Measurements from ENCODE around the gene LZTS3. TPM values are rescaled to one million over a fixed set of nuclear protein-coding genes. Genes with fewer than 3 reads are reported as not detected.

The LZTS3 gene
- total and polyA plus RNA-seq, 2 of the 13 experiments (the other 11 are each of a cell fraction or from before 2014, with no cell fraction given): 10.1 to 31.3 TPM

DNA sequence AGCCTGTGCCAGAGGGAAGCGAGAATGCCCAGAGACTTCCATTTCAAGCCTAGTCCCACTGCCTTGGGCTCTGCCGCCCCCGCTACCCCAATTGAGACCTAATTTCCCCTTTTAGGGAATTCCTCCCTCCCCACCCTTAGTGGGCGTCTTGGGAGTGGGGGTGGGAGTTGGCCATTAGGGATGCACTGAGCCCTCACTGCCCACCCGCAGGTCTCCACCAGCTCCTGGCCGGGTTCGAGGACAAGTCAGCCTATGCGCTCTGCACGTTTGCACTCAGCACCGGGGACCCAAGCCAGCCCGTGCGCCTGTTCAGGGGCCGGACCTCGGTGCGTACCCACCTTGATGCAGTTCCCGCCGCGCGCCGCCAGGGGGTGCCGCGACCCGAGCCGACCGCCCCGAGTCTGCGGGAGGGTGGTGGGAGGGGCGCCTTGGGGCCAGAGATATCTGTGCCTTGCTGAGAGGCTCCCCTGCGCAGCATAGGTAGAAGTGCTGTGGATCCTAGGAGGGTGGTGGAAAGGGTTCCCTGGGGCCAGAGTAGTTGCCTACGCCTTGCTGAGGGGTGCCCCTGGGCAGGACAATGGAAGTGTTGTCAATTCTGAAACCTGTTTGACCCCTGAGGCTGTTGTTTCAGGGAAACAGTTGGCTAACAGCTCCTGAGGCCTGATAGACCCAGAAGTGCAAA, 45.1 kb upstream of the LZTS3 start (continued):
- TF ChIP-seq SATB2 (CRISPR knock-in tag; IDR thresholded peaks at IDR 0.05) (no peak), PAX8 (CRISPR knock-in tag; IDR thresholded peaks at IDR 0.05; ENCODE audit: borderline replicate concordance) (no peak), ZNF207 (IDR thresholded peaks at IDR 0.05; ENCODE audit: borderline replicate concordance) (no peak), SMAD3 (CRISPR knock-in tag; IDR thresholded peaks at IDR 0.05) (no peak), SALL2 (CRISPR knock-in tag; IDR thresholded peaks at IDR 0.05) (peak; percentile 82; the same call in 1 of the 2 replicates), ZNF891 (CRISPR knock-in tag; IDR thresholded peaks at IDR 0.05) (peak; percentile 95), ZBTB42 (CRISPR knock-in tag; IDR thresholded peaks at IDR 0.05) (no peak; the same call in 1 of the 2 replicates), ARNT (IDR thresholded peaks at IDR 0.05) (no peak), ZNF605 (CRISPR knock-in tag; IDR thresholded peaks at IDR 0.05) (peak; percentile 58; the same call in 1 of the 2 replicates), ZFP62 (CRISPR knock-in tag; IDR thresholded peaks at IDR 0.05) (no peak), TBL1XR1 (IDR thresholded peaks at IDR 0.05; ENCODE audit: borderline replicate concordance, low read length, partially characterized antibody) (peak; percentile 57), ZNF672 (CRISPR knock-in tag; IDR thresholded peaks at IDR 0.05) (no peak), SPEN (CRISPR knock-in tag; IDR thresholded peaks at IDR 0.05; ENCODE audit: low read depth) (peak; percentile 72; the same call in 1 of the 2 replicates), DR1 (CRISPR knock-in tag; IDR thresholded peaks at IDR 0.05) (no peak), ZNF563 (CRISPR knock-in tag; IDR thresholded peaks at IDR 0.05) (peak; percentile 83), PHF5A (CRISPR knock-in tag; IDR thresholded peaks at IDR 0.05; ENCODE audit: low read depth, unreplicated experiment) (peak; percentile 71), NFKBIZ (CRISPR knock-in tag; IDR thresholded peaks at IDR 0.05) (peak; percentile 83; the same call in 1 of the 2 replicates), ZNF33A (CRISPR knock-in tag; IDR thresholded peaks at IDR 0.05; ENCODE audit: borderline replicate concordance) (no peak), HNRNPH1 (optimal IDR thresholded peaks at IDR 0.05; ENCODE audit: low read depth, low read length) (peak; percentile 61), MXD4 (CRISPR knock-in tag; IDR thresholded peaks at IDR 0.05) (peak; percentile 69; the same call in 1 of the 2 replicates)
- TF ChIP-seq, protein P1, sequence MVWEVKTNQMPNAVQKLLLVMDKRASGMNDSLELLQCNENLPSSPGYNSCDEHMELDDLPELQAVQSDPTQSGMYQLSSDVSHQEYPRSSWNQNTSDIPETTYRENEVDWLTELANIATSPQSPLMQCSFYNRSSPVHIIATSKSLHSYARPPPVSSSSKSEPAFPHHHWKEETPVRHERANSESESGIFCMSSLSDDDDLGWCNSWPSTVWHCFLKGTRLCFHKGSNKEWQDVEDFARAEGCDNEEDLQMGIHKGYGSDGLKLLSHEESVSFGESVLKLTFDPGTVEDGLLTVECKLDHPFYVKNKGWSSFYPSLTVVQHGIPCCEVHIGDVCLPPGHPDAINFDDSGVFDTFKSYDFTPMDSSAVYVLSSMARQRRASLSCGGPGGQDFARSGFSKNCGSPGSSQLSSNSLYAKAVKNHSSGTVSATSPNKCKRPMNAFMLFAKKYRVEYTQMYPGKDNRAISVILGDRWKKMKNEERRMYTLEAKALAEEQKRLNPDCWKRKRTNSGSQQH (CRISPR knock-in tag; IDR thresholded peaks at IDR 0.05; ENCODE audit: low read depth): no peak
- TF ChIP-seq, protein P2, sequence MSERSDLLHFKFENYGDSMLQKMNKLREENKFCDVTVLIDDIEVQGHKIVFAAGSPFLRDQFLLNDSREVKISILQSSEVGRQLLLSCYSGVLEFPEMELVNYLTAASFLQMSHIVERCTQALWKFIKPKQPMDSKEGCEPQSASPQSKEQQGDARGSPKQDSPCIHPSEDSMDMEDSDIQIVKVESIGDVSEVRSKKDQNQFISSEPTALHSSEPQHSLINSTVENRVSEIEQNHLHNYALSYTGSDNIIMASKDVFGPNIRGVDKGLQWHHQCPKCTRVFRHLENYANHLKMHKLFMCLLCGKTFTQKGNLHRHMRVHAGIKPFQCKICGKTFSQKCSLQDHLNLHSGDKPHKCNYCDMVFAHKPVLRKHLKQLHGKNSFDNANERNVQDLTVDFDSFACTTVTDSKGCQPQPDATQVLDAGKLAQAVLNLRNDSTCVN (CRISPR knock-in tag; IDR thresholded peaks at IDR 0.05; ENCODE audit: borderline replicate concordance): peak; percentile 65; the same call in 1 of the 2 replicates
- TF ChIP-seq, protein P3, sequence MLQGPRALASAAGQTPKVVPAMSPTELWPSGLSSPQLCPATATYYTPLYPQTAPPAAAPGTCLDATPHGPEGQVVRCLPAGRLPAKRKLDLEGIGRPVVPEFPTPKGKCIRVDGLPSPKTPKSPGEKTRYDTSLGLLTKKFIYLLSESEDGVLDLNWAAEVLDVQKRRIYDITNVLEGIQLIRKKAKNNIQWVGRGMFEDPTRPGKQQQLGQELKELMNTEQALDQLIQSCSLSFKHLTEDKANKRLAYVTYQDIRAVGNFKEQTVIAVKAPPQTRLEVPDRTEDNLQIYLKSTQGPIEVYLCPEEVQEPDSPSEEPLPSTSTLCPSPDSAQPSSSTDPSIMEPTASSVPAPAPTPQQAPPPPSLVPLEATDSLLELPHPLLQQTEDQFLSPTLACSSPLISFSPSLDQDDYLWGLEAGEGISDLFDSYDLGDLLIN (CRISPR knock-in tag; IDR thresholded peaks at IDR 0.05; ENCODE audit: borderline replicate concordance): 0 out of 2 replicates have a peak, but pooled peaks have one; percentile 78
- TF ChIP-seq, protein P4, sequence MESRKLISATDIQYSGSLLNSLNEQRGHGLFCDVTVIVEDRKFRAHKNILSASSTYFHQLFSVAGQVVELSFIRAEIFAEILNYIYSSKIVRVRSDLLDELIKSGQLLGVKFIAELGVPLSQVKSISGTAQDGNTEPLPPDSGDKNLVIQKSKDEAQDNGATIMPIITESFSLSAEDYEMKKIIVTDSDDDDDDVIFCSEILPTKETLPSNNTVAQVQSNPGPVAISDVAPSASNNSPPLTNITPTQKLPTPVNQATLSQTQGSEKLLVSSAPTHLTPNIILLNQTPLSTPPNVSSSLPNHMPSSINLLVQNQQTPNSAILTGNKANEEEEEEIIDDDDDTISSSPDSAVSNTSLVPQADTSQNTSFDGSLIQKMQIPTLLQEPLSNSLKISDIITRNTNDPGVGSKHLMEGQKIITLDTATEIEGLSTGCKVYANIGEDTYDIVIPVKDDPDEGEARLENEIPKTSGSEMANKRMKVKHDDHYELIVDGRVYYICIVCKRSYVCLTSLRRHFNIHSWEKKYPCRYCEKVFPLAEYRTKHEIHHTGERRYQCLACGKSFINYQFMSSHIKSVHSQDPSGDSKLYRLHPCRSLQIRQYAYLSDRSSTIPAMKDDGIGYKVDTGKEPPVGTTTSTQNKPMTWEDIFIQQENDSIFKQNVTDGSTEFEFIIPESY (CRISPR knock-in tag; IDR thresholded peaks at IDR 0.05): peak; percentile 92
- TF ChIP-seq, protein P5, sequence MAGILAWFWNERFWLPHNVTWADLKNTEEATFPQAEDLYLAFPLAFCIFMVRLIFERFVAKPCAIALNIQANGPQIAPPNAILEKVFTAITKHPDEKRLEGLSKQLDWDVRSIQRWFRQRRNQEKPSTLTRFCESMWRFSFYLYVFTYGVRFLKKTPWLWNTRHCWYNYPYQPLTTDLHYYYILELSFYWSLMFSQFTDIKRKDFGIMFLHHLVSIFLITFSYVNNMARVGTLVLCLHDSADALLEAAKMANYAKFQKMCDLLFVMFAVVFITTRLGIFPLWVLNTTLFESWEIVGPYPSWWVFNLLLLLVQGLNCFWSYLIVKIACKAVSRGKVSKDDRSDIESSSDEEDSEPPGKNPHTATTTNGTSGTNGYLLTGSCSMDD (CRISPR knock-in tag; IDR thresholded peaks at IDR 0.05): no peak
